ENCODE results near the gene SMARCC1. TPM values are rescaled to one million over a fixed set of nuclear protein-coding genes. Genes with fewer than 3 reads are reported as not detected.

Gene SMARCC1
- total RNA-seq, 1 experiment from 2014 or later, result 32.7 TPM

GRCh38 chr3:47588587-47588986 is 193.1 kb downstream of the SMARCC1 start:
- no peak for DNase-seq (ENCODE audit: low spot score)

GRCh38 chr3:47588053-47588452 is 193.6 kb downstream of the SMARCC1 start:
- no peak for DNase-seq (ENCODE audit: low spot score)

- DNase-seq (ENCODE audit: low spot score), result no peak
These were observed 194.9 kb downstream of the SMARCC1 start for GRCh38 chr3:47586746-47587145.

- DNase-seq (ENCODE audit: low spot score), result no peak
These were observed 198.2 kb downstream of the SMARCC1 start for GRCh38 chr3:47583320-47584075.

GRCh38 chr3:47581835-47582234 is 199.9 kb downstream of the SMARCC1 start:
- no peak for DNase-seq (ENCODE audit: low spot score)

GRCh38 chr3:47581422-47581821 is 200.3 kb downstream of the SMARCC1 start:
- DNase-seq (ENCODE audit: low spot score), result no peak

- DNase-seq (ENCODE audit: low spot score), result no peak
These were observed 201.2 kb downstream of the SMARCC1 start for GRCh38 chr3:47580481-47580880.

GRCh38 chr3:47579875-47580274 is 201.8 kb downstream of the SMARCC1 start:
- DNase-seq (ENCODE audit: low spot score), result no peak

GRCh38 chr3:47578691-47579632 is 202.7 kb downstream of the SMARCC1 start, which contains the start of gene CSPG5:
TSS of gene CSPG5 (minus strand) at chr3:47578865. CDS start at chr3:47578693, 172 bp downstream.
- no peak for DNase-seq (ENCODE audit: low spot score)

- no peak for DNase-seq (ENCODE audit: low spot score)
These were observed 203.5 kb downstream of the SMARCC1 start for GRCh38 chr3:47578119-47578632.

GRCh38 chr3:47577583-47578118 is 204.0 kb downstream of the SMARCC1 start:
- no peak for DNase-seq (ENCODE audit: low spot score)

- DNase-seq (ENCODE audit: low spot score), result no peak
These were observed 208.2 kb downstream of the SMARCC1 start for GRCh38 chr3:47573190-47574172.

GRCh38 chr3:47571391-47572175 is 210.1 kb downstream of the SMARCC1 start:
- DNase-seq (ENCODE audit: low spot score), result no peak

GRCh38 chr3:47568901-47569300 is 212.8 kb downstream of the SMARCC1 start:
- DNase-seq (ENCODE audit: low spot score), result no peak

- no peak for DNase-seq (ENCODE audit: low spot score)
These were observed 214.5 kb downstream of the SMARCC1 start for GRCh38 chr3:47567149-47567548.

GRCh38 chr3:47566667-47567066 is 215.0 kb downstream of the SMARCC1 start:
- DNase-seq (ENCODE audit: low spot score), result no peak

- no peak for DNase-seq (ENCODE audit: low spot score)
These were observed 215.8 kb downstream of the SMARCC1 start for GRCh38 chr3:47565734-47566550.

GRCh38 chr3:47556351-47556750 is 225.3 kb downstream of the SMARCC1 start:
- no peak for DNase-seq (ENCODE audit: low spot score)

GRCh38 chr3:47554335-47554734 is 227.4 kb downstream of the SMARCC1 start:
- no peak for DNase-seq (ENCODE audit: low spot score)

Data from H4 (cell line).